Measurements from ENCODE around the gene P4HTM. TPM values are rescaled to one million over a fixed set of nuclear protein-coding genes. Genes with fewer than 3 reads are reported as not detected.
A peak's percentile ranks its signal among the peaks of the same experiment; 100 is the strongest.

Gene P4HTM
- total RNA-seq, 1 donor from 2014 or later = 25.0 TPM

DNA sequence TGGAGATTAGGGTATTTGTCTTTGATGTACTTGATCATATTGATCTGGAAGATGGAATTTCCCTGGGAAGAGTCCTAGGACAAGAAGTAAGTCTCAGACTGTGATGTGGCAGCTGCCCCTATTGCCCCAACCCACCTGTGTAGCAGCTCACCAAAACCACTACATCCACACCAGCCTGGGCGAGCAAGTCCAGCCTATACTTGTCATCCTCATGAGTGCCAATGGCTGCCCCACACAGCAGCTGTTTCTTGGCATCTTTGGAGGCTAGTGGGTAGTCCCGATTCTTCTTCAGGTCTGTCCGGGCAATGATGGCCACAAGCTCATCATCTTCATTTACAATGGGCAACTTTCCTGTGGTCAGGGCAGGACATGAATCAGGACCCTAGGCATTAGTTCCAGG is 36.5 kb downstream of the P4HTM start:
- Histone ChIP-seq H3K27me3 (ENCODE audit: insufficient read depth, low read length) (no peaks in the 10 kb centered on the region), H3K9ac (ENCODE audit: low read length) (no peak overlapping the region), H3K27ac (ENCODE audit: low read depth, low read length) (no peak overlapping the region), H3K9me3 (ENCODE audit: insufficient read depth, low read depth, low read length) (no peaks in the 10 kb centered on the region), H3K36me3 (ENCODE audit: insufficient read depth, low read length) (peaks cover 43% of the 10 kb centered on the region), H4K20me1 (ENCODE audit: insufficient read depth, low read length) (peaks cover 61% of the 10 kb centered on the region), H3K4me3 (ENCODE audit: insufficient read depth, low read depth, low read length) (no peak overlapping the region), H3K4me2 (ENCODE audit: low read length) (peak overlapping the region; percentile 92), H2AFZ (ENCODE audit: low read depth, low read length) (no peak overlapping the region), H3K4me1 (ENCODE audit: insufficient read depth, low read length) (peaks cover 22% of the 10 kb centered on the region), H3K79me2 (ENCODE audit: insufficient read depth, low read length) (peaks cover 71% of the 10 kb centered on the region)
- TF ChIP-seq, protein P1, sequence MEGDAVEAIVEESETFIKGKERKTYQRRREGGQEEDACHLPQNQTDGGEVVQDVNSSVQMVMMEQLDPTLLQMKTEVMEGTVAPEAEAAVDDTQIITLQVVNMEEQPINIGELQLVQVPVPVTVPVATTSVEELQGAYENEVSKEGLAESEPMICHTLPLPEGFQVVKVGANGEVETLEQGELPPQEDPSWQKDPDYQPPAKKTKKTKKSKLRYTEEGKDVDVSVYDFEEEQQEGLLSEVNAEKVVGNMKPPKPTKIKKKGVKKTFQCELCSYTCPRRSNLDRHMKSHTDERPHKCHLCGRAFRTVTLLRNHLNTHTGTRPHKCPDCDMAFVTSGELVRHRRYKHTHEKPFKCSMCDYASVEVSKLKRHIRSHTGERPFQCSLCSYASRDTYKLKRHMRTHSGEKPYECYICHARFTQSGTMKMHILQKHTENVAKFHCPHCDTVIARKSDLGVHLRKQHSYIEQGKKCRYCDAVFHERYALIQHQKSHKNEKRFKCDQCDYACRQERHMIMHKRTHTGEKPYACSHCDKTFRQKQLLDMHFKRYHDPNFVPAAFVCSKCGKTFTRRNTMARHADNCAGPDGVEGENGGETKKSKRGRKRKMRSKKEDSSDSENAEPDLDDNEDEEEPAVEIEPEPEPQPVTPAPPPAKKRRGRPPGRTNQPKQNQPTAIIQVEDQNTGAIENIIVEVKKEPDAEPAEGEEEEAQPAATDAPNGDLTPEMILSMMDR (IDR thresholded peaks at IDR 0.05; ENCODE audit: insufficient read depth, low read depth, low read length) = no peak
- TF ChIP-seq EZH2 (IDR thresholded peaks at IDR 0.05; ENCODE audit: insufficient read depth, low read length) = no peak
- peak overlapping the region; percentile 74 for H3K4me3 Mint-ChIP-seq (ENCODE audit: unreplicated experiment)
- peak overlapping the region; percentile 34 for H3K27ac Mint-ChIP-seq (ENCODE audit: unreplicated experiment)
- FAIRE-seq (no peak), DNase-seq (ENCODE audit: low read depth) (no peak)
- peaks cover 2% of the 10 kb centered on the region for H3K9me3 Mint-ChIP-seq (ENCODE audit: unreplicated experiment)
- H3K36me3 Mint-ChIP-seq (ENCODE audit: low read depth, unreplicated experiment) = peaks cover 23% of the 10 kb centered on the region
- H3K27me3 Mint-ChIP-seq (ENCODE audit: low read depth, unreplicated experiment) = no peaks in the 10 kb centered on the region
- H3K4me1 Mint-ChIP-seq (ENCODE audit: low read depth, unreplicated experiment) = peaks cover 22% of the 10 kb centered on the region

DNA sequence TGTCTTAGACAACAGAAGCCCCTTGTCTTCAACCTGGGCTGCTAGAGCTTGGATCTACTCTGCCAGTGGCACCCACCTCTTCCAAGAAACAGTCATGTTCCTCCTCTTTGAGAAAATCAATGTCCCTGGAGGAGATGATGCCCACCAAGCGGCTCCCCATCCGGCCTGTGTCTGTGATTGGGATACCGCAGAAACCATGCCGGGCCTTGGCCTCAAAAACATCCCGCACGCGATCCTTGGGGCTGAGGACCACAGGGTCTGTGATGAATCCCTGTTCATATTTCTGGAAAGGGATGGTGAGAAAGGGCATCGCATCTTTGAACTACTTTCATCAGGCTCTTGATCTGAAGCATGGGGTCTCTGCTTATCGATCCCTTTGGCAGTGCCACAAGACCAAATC is 37.6 kb downstream of the P4HTM start:
- DNase-seq (ENCODE audit: low read depth) = no peak
- Histone ChIP-seq H3K4me2 (ENCODE audit: low read length) (peak overlapping the region; percentile 92), H3K36me3 (ENCODE audit: insufficient read depth, low read length) (peaks cover 54% of the 10 kb centered on the region), H3K27me3 (ENCODE audit: insufficient read depth, low read length) (no peaks in the 10 kb centered on the region), H4K20me1 (ENCODE audit: insufficient read depth, low read length) (peaks cover 58% of the 10 kb centered on the region), H3K27ac (ENCODE audit: low read depth, low read length) (no peak overlapping the region), H3K79me2 (ENCODE audit: insufficient read depth, low read length) (peaks cover 65% of the 10 kb centered on the region), H3K9ac (ENCODE audit: low read length) (no peak overlapping the region), H2AFZ (ENCODE audit: low read depth, low read length) (no peak overlapping the region), H3K4me1 (ENCODE audit: insufficient read depth, low read length) (peaks cover 22% of the 10 kb centered on the region), H3K9me3 (ENCODE audit: insufficient read depth, low read depth, low read length) (no peaks in the 10 kb centered on the region), H3K4me3 (ENCODE audit: insufficient read depth, low read depth, low read length) (no peak overlapping the region)
- peaks cover 30% of the 10 kb centered on the region for H3K4me1 Mint-ChIP-seq (ENCODE audit: low read depth, unreplicated experiment)
- TF ChIP-seq EZH2 (IDR thresholded peaks at IDR 0.05; ENCODE audit: insufficient read depth, low read length) = no peak
- TF ChIP-seq, protein P1 (IDR thresholded peaks at IDR 0.05; ENCODE audit: insufficient read depth, low read depth, low read length) = no peak
- no peaks in the 10 kb centered on the region for H3K27me3 Mint-ChIP-seq (ENCODE audit: low read depth, unreplicated experiment)
- FAIRE-seq = no peak
- peaks cover 2% of the 10 kb centered on the region for H3K9me3 Mint-ChIP-seq (ENCODE audit: unreplicated experiment)
- H3K4me3 Mint-ChIP-seq (ENCODE audit: unreplicated experiment) = peak overlapping the region; percentile 90
- H3K27ac Mint-ChIP-seq (ENCODE audit: unreplicated experiment) = peak overlapping the region; percentile 50
- H3K36me3 Mint-ChIP-seq (ENCODE audit: low read depth, unreplicated experiment) = peaks cover 31% of the 10 kb centered on the region

DNA sequence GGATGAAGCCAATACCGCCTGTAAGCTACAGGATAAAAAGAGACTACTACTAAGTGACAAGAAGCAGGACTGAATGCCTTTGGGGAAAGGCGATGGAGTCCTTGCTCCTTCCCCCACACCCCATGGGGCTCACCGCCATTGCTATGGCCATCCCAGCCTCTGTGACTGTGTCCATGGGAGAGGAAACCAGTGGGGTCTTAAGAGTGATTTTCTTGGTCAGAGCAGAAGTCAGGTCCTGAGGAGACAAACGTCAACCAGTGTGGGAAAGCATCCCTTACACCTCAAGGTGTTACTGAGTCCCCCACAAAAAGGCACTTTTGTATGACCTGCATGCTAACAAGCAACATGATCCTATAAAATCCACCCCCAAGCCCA is 38.2 kb downstream of the P4HTM start:
- Mint-ChIP-seq H3K27me3 (ENCODE audit: low read depth, unreplicated experiment) (no peaks in the 10 kb centered on the region), H3K27ac (ENCODE audit: unreplicated experiment) (peak overlapping the region; percentile 91), H3K4me1 (ENCODE audit: low read depth, unreplicated experiment) (peaks cover 31% of the 10 kb centered on the region), H3K36me3 (ENCODE audit: low read depth, unreplicated experiment) (peaks cover 31% of the 10 kb centered on the region), H3K4me3 (ENCODE audit: unreplicated experiment) (peak overlapping the region; percentile 90), H3K9me3 (ENCODE audit: unreplicated experiment) (peaks cover 2% of the 10 kb centered on the region)
- H3K79me2 ChIP-seq (ENCODE audit: insufficient read depth, low read length) = peaks cover 59% of the 10 kb centered on the region
- peak overlapping the region; percentile 91 for H3K9ac ChIP-seq (ENCODE audit: low read length)
- H3K9me3 ChIP-seq (ENCODE audit: insufficient read depth, low read depth, low read length) = no peaks in the 10 kb centered on the region
- DNase-seq (ENCODE audit: low read depth) (no peak), FAIRE-seq (no peak)
- peak overlapping the region; percentile 92 for H3K4me2 ChIP-seq (ENCODE audit: low read length)
- no peaks in the 10 kb centered on the region for H3K27me3 ChIP-seq (ENCODE audit: insufficient read depth, low read length)
- H3K36me3 ChIP-seq (ENCODE audit: insufficient read depth, low read length) = peaks cover 59% of the 10 kb centered on the region
- H3K4me1 ChIP-seq (ENCODE audit: insufficient read depth, low read length) = peaks cover 19% of the 10 kb centered on the region
- peak overlapping the region; percentile 72 for H3K4me3 ChIP-seq (ENCODE audit: insufficient read depth, low read depth, low read length)
- no peak for TF ChIP-seq EZH2 (IDR thresholded peaks at IDR 0.05; ENCODE audit: insufficient read depth, low read length)
- TF ChIP-seq, protein P1 (IDR thresholded peaks at IDR 0.05; ENCODE audit: insufficient read depth, low read depth, low read length) = no peak
- peaks cover 56% of the 10 kb centered on the region for H4K20me1 ChIP-seq (ENCODE audit: insufficient read depth, low read length)
- H3K27ac ChIP-seq (ENCODE audit: low read depth, low read length) = no peak overlapping the region
- H2AFZ ChIP-seq (ENCODE audit: low read depth, low read length) = no peak overlapping the region
